ENCODE measurements around the gene DCAF4. TPM values are rescaled to one million over a fixed set of nuclear protein-coding genes. Genes with fewer than 3 reads are reported as not detected.

Gene DCAF4, protein sequence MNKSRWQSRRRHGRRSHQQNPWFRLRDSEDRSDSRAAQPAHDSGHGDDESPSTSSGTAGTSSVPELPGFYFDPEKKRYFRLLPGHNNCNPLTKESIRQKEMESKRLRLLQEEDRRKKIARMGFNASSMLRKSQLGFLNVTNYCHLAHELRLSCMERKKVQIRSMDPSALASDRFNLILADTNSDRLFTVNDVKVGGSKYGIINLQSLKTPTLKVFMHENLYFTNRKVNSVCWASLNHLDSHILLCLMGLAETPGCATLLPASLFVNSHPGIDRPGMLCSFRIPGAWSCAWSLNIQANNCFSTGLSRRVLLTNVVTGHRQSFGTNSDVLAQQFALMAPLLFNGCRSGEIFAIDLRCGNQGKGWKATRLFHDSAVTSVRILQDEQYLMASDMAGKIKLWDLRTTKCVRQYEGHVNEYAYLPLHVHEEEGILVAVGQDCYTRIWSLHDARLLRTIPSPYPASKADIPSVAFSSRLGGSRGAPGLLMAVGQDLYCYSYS
- total RNA-seq (2022; extraction: Qiagen RNA extraction; ENCODE audit: low read depth), result 24.5 to 29.6 TPM (median 27.5 TPM) in 5 replicates

GRCh38 chr14:72926292-72927028 lies at the start of gene DCAF4:
TSS of gene DCAF4 (plus strand) at chr14:72926464. CDS start at chr14:72937979, 11,515 bp downstream.

DNA sequence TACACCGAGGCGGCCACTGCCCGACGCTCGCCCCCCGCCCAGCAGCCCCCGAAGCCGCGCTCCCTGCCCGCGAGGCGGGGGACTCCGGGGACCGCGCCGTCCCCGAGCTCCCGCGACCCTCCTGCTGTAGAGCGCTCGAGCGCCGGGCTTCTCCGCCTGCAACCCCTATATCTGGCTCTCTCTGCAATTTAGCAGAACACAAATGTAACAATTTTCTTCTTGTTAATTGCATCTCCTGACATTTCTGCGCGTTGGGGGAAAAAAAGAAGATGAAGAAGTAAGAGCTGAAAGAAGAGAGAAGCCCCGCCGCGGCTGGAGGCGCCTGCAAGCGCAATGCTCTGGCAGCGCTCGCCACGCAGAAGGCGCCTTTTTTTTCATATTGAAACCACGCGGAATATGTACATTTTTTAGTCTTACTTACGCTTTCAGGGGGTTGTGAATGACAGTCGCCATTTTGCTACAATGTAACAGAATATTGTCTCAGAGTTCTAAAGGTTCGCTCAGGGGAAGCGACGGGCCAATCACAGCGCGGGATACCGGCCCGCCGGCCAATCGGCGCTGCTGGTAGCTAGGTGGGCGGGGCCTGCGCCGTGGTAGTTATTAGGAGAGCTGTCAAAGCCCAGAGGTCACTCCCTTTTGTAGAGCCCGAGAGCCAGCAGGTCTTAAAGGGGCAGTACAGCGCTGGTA lies 32.5 kb upstream of the DCAF4 start, which contains the start of gene DPF3:
Gene DPF3 (minus strand): TSS at position 466 of the 687 bp plus-strand sequence. CDS start 13 bp downstream, at position 453.

Other genes starting within 250 kb of the DCAF4 start
- gene DPF3, start 32.4 kb upstream of the DCAF4 start, total RNA-seq (2022; extraction: Qiagen RNA extraction; ENCODE audit: low read depth), result 0.07 to 0.22 TPM (median 0.17 TPM) in 4 of 5 replicates, not detected in the other
- 6.6 to 10.5 TPM (median 9.9 TPM) in 5 replicates for gene ZFYVE1, start 100.6 kb downstream of the DCAF4 start, total RNA-seq (2022; extraction: Qiagen RNA extraction; ENCODE audit: low read depth)
- 49.7 to 76.6 TPM (median 62.1 TPM) in 5 replicates for gene RBM25, start 132.1 kb downstream of the DCAF4 start, total RNA-seq (2022; extraction: Qiagen RNA extraction; ENCODE audit: low read depth)
- 54.2 to 67.6 TPM (median 62.8 TPM) in 5 replicates for gene PSEN1, start 210.0 kb downstream of the DCAF4 start, total RNA-seq (2022; extraction: Qiagen RNA extraction; ENCODE audit: low read depth)

All from A549 treated with ZK216348 at 1 μM for 4 hours (cell line).